WTC11 (cell line): ENCODE results near the gene PDCD1LG2. TPM values are rescaled to one million over a fixed set of nuclear protein-coding genes. Genes with fewer than 3 reads are reported as not detected.
A peak's percentile ranks its signal among the peaks of the same experiment; 100 is the strongest.

ENCODE experiments used
- ATAC-seq: fragments of 200-7000 bp; cut with Tn5 transposase; 2 replicates; pipeline ENCODE4 v1.10.0; 2021; ENCODE audit warnings: mild to moderate bottlenecking, moderate library complexity
- CTCF ChIA-PET: fragments of 300-600 bp; sonication (Branson Sonifier 250); formaldehyde crosslinking; loops from one replicate; lab custom pipeline; 2021; ENCODE audit warnings: antibody characterized with exemption; lab: Charles Lee
- POLR2A ChIA-PET: fragments of 350-600 bp; sonication (Branson Sonifier 250); formaldehyde crosslinking; loops from one replicate; lab custom pipeline; 2021; ENCODE audit warnings: antibody characterized with exemption; lab: Charles Lee
- DNase-seq: peaks from one replicate; pipeline ENCODE4 v3.0.0; 2021; ENCODE audit warnings: low spot score
- H3K27ac Mint-ChIP-seq: 2 replicates; pipeline ENCODE4 v1.8.0; 2021; ENCODE audit warnings: mixed read lengths
- H3K27me3 Mint-ChIP-seq: 2 replicates; pipeline ENCODE4 v1.8.0; 2021; ENCODE audit warnings: low read depth, mild to moderate bottlenecking, moderate library complexity, mixed read lengths
- H3K36me3 Mint-ChIP-seq: 2 replicates; pipeline ENCODE4 v1.8.0; 2021; ENCODE audit warnings: mixed read lengths
- H3K4me1 Mint-ChIP-seq: 2 replicates; pipeline ENCODE4 v1.8.0; 2022; ENCODE audit warnings: mixed read lengths
- H3K4me3 Mint-ChIP-seq: 2 replicates; pipeline ENCODE4 v1.8.0; 2021; ENCODE audit warnings: mild to moderate bottlenecking, moderate library complexity, mixed read lengths
- H3K9me3 Mint-ChIP-seq: 2 replicates; pipeline ENCODE4 v1.8.0; 2021; ENCODE audit warnings: mixed read lengths
- ATF3 ChIP-seq: sonication (generic); formaldehyde crosslinking; conservative IDR thresholded peaks from 2 replicates; pipeline ENCODE4 v1.8.1; 2022; ENCODE audit warnings: mild to moderate bottlenecking, missing genetic modification reagents
- CBFB ChIP-seq: sonication (generic); formaldehyde crosslinking; IDR thresholded peaks from 2 replicates; pipeline ENCODE4 v1.8.1; 2022; ENCODE audit warnings: mild to moderate bottlenecking, low read depth, missing genetic modification reagents
- CREB1 ChIP-seq: sonication (generic); formaldehyde crosslinking; IDR thresholded peaks from 2 replicates; pipeline ENCODE4 v1.8.0; 2023; ENCODE audit warnings: mild to moderate bottlenecking, missing genetic modification reagents
- CREM ChIP-seq: sonication (generic); formaldehyde crosslinking; IDR thresholded peaks from 2 replicates; pipeline ENCODE4 v1.8.1; 2022; ENCODE audit warnings: mild to moderate bottlenecking, missing genetic modification reagents, moderate library complexity
- CTCF ChIP-seq: fragments of 200-600 bp; IDR thresholded peaks from 2 replicates; pipeline ENCODE4 v1.8.0; 2022; ENCODE audit warnings: antibody characterized with exemption
- EMX1 ChIP-seq: fragments of 250-450 bp; sonication (Bioruptor Pico); IDR thresholded peaks from 2 replicates; pipeline ENCODE4 v1.8.0; 2021; ENCODE audit warnings: mild to moderate bottlenecking
- FOXP1 ChIP-seq: sonication (generic); formaldehyde crosslinking; IDR thresholded peaks from 2 replicates; pipeline ENCODE4 v1.8.0; 2022; ENCODE audit warnings: missing genetic modification reagents, mild to moderate bottlenecking, moderate library complexity, borderline replicate concordance
- GTF2I ChIP-seq: fragments of 250-450 bp; sonication (Bioruptor Pico); conservative IDR thresholded peaks from 2 replicates; pipeline ENCODE4 v1.4.0; 2021; ENCODE audit warnings: mild to moderate bottlenecking
- HMGXB4 ChIP-seq: sonication (generic); formaldehyde crosslinking; IDR thresholded peaks from 2 replicates; pipeline ENCODE4 v1.8.1; 2023; ENCODE audit warnings: mild to moderate bottlenecking, moderate library complexity, missing genetic modification reagents
- MLX ChIP-seq: sonication (generic); formaldehyde crosslinking; IDR thresholded peaks from 2 replicates; pipeline ENCODE4 v1.8.1; 2023; ENCODE audit warnings: mild to moderate bottlenecking, missing genetic modification reagents, moderate library complexity
- MYBL2 ChIP-seq: sonication (generic); formaldehyde crosslinking; IDR thresholded peaks from 2 replicates; pipeline ENCODE4 v1.8.1; 2023; ENCODE audit warnings: mild to moderate bottlenecking, moderate library complexity, missing genetic modification reagents
- NFATC4 ChIP-seq: fragments of 250-450 bp; sonication (Bioruptor Pico); IDR thresholded peaks from 2 replicates; pipeline ENCODE4 v1.9.0; 2021; ENCODE audit warnings: mild to moderate bottlenecking
- NR1H2 ChIP-seq: sonication (generic); formaldehyde crosslinking; IDR thresholded peaks from 2 replicates; pipeline ENCODE4 v1.9.0; 2021; ENCODE audit warnings: mild to moderate bottlenecking, moderate library complexity, missing genetic modification reagents
- NR2C2 ChIP-seq: sonication (generic); formaldehyde crosslinking; IDR thresholded peaks from 2 replicates; pipeline ENCODE4 v1.8.0; 2022; ENCODE audit warnings: mild to moderate bottlenecking, missing genetic modification reagents
- PRRX2 ChIP-seq: fragments of 250-450 bp; sonication (Bioruptor Pico); IDR thresholded peaks from 2 replicates; pipeline ENCODE4 v1.8.0; 2021; ENCODE audit warnings: mild to moderate bottlenecking
- SOX15 ChIP-seq: fragments of 250-450 bp; sonication (Bioruptor Pico); IDR thresholded peaks from 2 replicates; pipeline ENCODE4 v1.9.0; 2021; ENCODE audit warnings: mild to moderate bottlenecking
- SP1 ChIP-seq: sonication (generic); formaldehyde crosslinking; conservative IDR thresholded peaks from 2 replicates; pipeline ENCODE4 v1.8.1; 2022; ENCODE audit warnings: missing genetic modification reagents
- ZBTB21 ChIP-seq: sonication (generic); formaldehyde crosslinking; IDR thresholded peaks from 2 replicates; pipeline ENCODE4 v1.8.1; 2023; ENCODE audit warnings: mild to moderate bottlenecking, missing genetic modification reagents, borderline replicate concordance
- ZNF416 ChIP-seq: fragments of 250-450 bp; sonication (Bioruptor Pico); IDR thresholded peaks from 2 replicates; pipeline ENCODE4 v1.9.0; 2021; ENCODE audit warnings: mild to moderate bottlenecking, inconsistent platforms
- total RNA-seq: library from RNA; stranded (reverse); gene quantifications from 3 replicates; pipeline ENCODE4 v1.2.3, GENCODE V29; 2021
- TF ChIP-seq, protein P1 (sequence below): sonication (generic); formaldehyde crosslinking; IDR thresholded peaks from 2 replicates; pipeline ENCODE4 v1.8.0; 2022; ENCODE audit warnings: missing genetic modification reagents
- TF ChIP-seq, protein P2 (sequence below): sonication (generic); formaldehyde crosslinking; IDR thresholded peaks from 2 replicates; pipeline ENCODE4 v1.8.1; 2023; ENCODE audit warnings: mild to moderate bottlenecking, missing genetic modification reagents, moderate library complexity

PDCD1LG2 gene
- total RNA-seq, 1 experiment from 2014 or later: not detected

- Mint-ChIP-seq H3K27me3 (no peaks in the 10 kb centered on the region), H3K27ac (no peak overlapping the region), H3K4me1 (peaks cover 9% of the 10 kb centered on the region), H3K4me3 (no peak overlapping the region), H3K9me3 (peaks cover 8% of the 10 kb centered on the region), H3K36me3 (no peaks in the 10 kb centered on the region)
- POLR2A ChIA-PET: no interaction called here
- DNase-seq (no peak), ATAC-seq (peak; percentile 63)
- TF ChIP-seq ATF3 (no peak), CREM (CRISPR knock-in tag) (no peak), NFATC4 (CRISPR knock-in tag) (no peak), NR2C2 (CRISPR knock-in tag) (no peak), EMX1 (no peak), MLX (CRISPR knock-in tag) (no peak), HMGXB4 (CRISPR knock-in tag) (no peak), ZNF416 (CRISPR knock-in tag) (no peak), SOX15 (CRISPR knock-in tag) (no peak)
- CTCF ChIA-PET: interaction anchor here (0.6 to 1.6 kb wide), 2 partner anchors 10 to 13 kb away, joined by 3 to 9 read pairs; no protein-coding TSS in a partner anchor
Measured at GRCh38 chr9:5610491-5610890, 100.2 kb downstream of the PDCD1LG2 start.

GRCh38 chr9:5611321-5612184 is 101.2 kb downstream of the PDCD1LG2 start:
- DNase-seq (no peak), ATAC-seq (no peak)
- Mint-ChIP-seq H3K27ac (no peak overlapping the region), H3K4me3 (no peak overlapping the region), H3K4me1 (peaks cover 9% of the 10 kb centered on the region), H3K36me3 (no peaks in the 10 kb centered on the region), H3K27me3 (no peaks in the 10 kb centered on the region), H3K9me3 (peaks cover 3% of the 10 kb centered on the region)
- TF ChIP-seq, protein P1, sequence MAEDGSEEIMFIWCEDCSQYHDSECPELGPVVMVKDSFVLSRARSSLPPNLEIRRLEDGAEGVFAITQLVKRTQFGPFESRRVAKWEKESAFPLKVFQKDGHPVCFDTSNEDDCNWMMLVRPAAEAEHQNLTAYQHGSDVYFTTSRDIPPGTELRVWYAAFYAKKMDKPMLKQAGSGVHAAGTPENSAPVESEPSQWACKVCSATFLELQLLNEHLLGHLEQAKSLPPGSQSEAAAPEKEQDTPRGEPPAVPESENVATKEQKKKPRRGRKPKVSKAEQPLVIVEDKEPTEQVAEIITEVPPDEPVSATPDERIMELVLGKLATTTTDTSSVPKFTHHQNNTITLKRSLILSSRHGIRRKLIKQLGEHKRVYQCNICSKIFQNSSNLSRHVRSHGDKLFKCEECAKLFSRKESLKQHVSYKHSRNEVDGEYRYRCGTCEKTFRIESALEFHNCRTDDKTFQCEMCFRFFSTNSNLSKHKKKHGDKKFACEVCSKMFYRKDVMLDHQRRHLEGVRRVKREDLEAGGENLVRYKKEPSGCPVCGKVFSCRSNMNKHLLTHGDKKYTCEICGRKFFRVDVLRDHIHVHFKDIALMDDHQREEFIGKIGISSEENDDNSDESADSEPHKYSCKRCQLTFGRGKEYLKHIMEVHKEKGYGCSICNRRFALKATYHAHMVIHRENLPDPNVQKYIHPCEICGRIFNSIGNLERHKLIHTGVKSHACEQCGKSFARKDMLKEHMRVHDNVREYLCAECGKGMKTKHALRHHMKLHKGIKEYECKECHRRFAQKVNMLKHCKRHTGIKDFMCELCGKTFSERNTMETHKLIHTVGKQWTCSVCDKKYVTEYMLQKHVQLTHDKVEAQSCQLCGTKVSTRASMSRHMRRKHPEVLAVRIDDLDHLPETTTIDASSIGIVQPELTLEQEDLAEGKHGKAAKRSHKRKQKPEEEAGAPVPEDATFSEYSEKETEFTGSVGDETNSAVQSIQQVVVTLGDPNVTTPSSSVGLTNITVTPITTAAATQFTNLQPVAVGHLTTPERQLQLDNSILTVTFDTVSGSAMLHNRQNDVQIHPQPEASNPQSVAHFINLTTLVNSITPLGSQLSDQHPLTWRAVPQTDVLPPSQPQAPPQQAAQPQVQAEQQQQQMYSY: no peak
- TF ChIP-seq CREB1 (CRISPR knock-in tag): no peak
- TF ChIP-seq ZBTB21 (CRISPR knock-in tag): no peak
- no peak for TF ChIP-seq EMX1
- TF ChIP-seq, protein P2, sequence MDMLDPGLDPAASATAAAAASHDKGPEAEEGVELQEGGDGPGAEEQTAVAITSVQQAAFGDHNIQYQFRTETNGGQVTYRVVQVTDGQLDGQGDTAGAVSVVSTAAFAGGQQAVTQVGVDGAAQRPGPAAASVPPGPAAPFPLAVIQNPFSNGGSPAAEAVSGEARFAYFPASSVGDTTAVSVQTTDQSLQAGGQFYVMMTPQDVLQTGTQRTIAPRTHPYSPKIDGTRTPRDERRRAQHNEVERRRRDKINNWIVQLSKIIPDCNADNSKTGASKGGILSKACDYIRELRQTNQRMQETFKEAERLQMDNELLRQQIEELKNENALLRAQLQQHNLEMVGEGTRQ (CRISPR knock-in tag): no peak
- TF ChIP-seq PRRX2: no peak
- no peak for TF ChIP-seq MLX (CRISPR knock-in tag)
- TF ChIP-seq GTF2I (CRISPR knock-in tag): no peak
- TF ChIP-seq CTCF: no peak
- TF ChIP-seq MYBL2 (CRISPR knock-in tag): no peak
- no peak for TF ChIP-seq SP1 (CRISPR knock-in tag)
- no peak for TF ChIP-seq CBFB
- TF ChIP-seq NR1H2: no peak
- TF ChIP-seq FOXP1: no peak
- ChIA-PET CTCF (interaction anchor here (0.6 to 1.6 kb wide), 2 partner anchors 11 to 52 kb away, joined by 3 to 9 read pairs; no protein-coding TSS in a partner anchor), POLR2A (no interaction called here)
